ENCODE measurements around the gene CALCOCO2. TPM values are rescaled to one million over a fixed set of nuclear protein-coding genes. Genes with fewer than 3 reads are reported as not detected.
"Not testable (repeated sequence)": the region's sequence is repeated elsewhere in the genome, so short reads cannot be mapped to it uniquely, and the experiment has no call there.

The CALCOCO2 gene
- 8.1 and 11.0 TPM in 2 replicates for total RNA-seq (2014; rRNA removed; shearing (Covaris generic))

GRCh38 chr17:48830840-48831548 lies at the start of gene CALCOCO2:
TSS of gene CALCOCO2 (plus strand) at chr17:48831035. CDS start at chr17:48841708, 10,673 bp downstream.
- peak; percentile 99 for DNase-seq (ENCODE audit: low spot score)

GRCh38 chr17:48787828-48788227 lies 43.0 kb upstream of the CALCOCO2 start:
- no peak for DNase-seq (ENCODE audit: low spot score)

DNA sequence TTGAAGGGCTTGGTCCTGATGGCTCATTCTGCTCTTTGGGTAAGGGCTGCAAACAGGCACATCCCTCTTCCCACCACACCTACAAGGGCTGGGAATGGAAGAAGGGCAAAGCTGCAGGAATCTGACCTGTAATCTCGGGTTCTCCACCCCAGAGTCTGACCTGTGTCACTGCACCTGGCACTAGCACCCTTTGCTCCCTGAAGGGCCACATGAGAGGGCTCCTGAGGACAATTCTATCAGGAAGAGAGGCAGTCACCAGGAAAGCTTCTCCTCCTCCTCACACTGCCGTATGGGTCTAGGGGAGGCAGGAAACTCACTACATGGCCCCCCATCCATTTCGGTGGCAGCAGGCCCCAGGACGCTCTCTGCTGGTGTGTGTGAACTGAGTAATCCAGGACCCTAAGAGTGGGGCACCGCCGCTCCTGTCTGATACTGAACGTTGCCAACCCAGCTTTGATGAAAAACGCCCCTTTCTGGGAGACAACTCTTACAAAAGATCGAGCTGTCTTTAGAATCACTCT lies 40.2 kb upstream of the CALCOCO2 start:
- peak; percentile 19 for DNase-seq (ENCODE audit: low spot score)

DNA sequence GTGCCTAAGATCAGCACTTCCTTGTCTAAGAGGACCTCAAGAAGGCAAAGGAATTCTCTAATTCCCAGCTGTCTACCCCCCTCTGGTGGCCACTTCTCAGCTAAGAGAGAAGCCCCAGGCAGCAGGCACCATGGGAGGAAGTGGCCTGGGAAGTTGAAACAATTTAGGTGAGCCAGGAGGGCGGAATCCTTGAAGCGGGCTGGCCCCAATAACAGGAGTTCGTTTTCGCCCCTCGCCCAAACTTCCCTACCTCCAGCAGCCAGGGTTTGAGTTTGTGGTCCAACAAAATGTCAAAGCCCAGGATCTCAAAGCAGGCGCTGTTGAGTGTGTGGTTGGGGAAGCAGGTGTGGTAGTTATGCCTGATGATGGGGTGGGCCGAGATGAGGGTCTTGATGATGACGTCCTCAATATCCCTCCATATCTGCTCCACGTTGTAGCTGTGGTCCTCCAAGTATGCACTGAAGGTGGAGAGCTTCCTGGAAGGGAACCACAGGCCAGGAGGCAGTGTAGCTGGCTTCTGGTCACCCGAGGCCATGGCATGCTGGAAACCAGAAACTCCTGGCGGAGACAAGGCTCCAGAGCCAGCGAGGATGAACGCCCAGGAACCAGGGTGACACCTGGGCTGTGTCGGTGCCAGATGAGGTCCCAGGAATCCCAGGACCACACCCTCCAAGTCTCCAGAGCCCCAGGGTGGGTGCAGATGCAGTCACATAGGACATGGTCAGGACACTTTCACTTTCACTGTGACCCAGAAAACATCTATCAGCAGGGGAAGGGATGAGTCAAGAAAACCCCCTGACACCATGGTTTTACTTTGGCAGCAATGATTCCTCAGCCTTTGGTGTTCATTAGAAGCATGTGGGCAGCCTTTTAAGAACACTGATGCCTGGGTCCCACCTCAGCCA lies 39.5 kb upstream of the CALCOCO2 start:
- peak; percentile 96 for DNase-seq (ENCODE audit: low spot score)

DNA sequence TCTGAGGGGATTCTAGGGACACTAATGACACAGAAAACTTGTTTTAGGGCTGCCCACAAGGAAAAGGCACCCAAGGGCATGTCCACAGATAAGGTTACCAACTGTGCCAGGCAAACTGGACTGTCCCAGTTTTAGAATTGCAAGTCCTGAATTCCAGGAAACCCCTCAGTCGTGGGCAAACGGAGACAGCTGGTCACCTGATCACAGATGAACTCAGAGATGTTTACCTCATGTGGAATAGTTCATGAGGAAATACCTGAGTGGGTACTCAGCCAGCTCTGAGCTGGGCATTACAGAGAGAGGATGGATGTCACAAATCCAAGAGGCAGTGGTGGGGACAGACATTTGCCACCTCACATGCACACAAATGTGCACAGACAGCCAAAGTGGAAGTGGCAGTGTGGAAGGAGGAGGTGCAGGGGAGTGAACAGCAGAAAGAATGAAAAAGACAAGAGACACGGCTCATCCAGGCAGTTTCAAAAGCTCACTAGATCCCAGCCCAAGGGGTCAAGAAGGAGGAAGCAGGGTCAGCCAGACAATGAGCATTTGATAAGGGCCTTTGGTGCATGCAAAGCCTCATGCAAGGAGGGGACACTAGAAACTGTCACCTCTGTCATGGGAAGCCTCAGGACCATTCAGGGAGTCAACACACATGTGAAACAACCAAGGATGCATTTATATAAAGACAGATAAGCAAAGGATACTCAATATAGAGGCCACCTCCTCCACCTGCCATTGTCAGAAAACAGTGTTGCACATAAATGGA lies 38.6 kb upstream of the CALCOCO2 start:
- DNase-seq (ENCODE audit: low spot score), result no peak

GRCh38 chr17:48795444-48796162 lies 35.2 kb upstream of the CALCOCO2 start:
- peak; percentile 94 for DNase-seq (ENCODE audit: low spot score)

DNA sequence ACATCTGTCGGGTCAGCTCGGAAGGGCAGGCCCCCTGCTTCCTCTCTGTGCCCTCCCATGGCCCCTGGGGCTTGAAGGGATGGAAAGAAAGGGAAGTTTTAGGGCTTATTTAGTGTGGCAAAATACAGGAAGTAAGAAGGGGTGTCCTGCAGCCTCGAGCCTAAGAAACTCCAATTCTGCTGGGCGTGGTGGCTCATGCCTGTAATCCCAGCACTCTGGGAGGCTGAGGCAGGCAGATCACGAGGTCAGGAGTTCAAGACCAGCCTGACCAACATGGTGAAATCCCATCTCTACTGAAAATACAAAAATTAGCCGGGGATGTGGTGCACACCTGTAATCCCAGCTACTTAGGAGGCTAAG lies 34.7 kb upstream of the CALCOCO2 start:
- DNase-seq (ENCODE audit: low spot score), result not testable (repeated sequence)

GRCh38 chr17:48799069-48799723 lies 31.6 kb upstream of the CALCOCO2 start:
- DNase-seq (ENCODE audit: low spot score), result peak; percentile 87

GRCh38 chr17:48800626-48801217 lies 30.1 kb upstream of the CALCOCO2 start:
- DNase-seq (ENCODE audit: low spot score), result no peak

GRCh38 chr17:48804936-48805411 lies 25.9 kb upstream of the CALCOCO2 start:
- DNase-seq (ENCODE audit: low spot score), result peak; percentile 81

DNA sequence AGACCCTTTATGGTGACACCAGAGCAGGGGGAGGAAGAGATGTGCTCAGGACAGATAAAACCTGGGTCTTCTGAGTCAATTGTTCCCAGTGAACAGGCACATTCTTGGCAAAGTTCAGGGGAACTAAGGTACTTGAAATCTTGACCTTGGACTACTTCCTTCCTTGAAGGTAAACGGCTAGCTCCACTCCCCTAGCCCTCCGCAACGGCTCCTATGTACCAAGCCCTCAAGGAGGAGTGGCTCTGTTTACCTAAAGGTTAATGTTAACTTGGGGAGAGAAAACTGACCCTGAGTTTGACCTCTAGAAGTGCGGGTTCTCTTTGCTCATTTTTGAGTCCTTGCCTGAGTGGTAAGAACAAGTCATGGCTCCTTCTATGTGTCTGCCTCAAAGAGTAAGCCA lies 21.7 kb upstream of the CALCOCO2 start:
- DNase-seq (ENCODE audit: low spot score), result peak; percentile 38

- DNase-seq (ENCODE audit: low spot score), result no peak
These were observed 18.8 kb upstream of the CALCOCO2 start for GRCh38 chr17:48812001-48812400.

DNA sequence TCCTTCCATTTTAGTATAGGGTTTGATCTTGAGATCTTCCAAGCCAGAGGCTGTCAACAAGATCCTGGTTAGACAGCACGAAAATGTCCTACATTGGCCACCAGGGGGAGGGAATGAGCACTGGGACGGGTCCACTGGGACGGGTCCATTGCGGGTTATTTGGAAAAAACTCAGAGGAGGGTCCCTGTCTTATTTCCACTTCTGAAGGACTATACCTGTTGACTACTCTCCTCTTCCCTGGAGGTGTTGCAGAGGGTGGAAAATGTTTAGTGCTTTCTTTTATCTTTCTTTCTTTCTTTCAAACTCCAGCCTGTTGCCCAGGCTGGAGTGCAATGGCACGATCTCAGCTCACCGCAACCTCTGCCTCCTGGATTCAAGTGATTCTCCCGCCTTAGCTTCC lies 16.3 kb upstream of the CALCOCO2 start:
- peak; percentile 67 for DNase-seq (ENCODE audit: low spot score)

- DNase-seq (ENCODE audit: low spot score), result no peak
These were observed 15.5 kb upstream of the CALCOCO2 start for GRCh38 chr17:48815311-48815710.

DNA sequence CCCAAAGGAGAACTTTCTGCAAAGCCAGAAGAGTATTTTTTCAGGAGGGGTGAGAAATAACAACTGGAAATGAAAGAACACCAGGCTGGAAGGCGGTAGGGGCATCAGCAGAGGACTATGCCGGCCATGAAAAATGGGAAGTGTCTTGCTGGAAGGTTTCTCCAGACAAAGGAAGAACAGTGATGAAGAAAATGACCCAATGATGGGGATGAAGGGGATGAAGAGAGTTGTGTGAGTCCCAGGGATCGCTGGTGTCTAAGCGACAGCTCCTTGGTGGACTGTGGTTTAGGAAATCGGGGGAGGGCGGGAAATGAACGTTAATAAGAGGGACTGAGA lies 14.4 kb upstream of the CALCOCO2 start:
- DNase-seq (ENCODE audit: low spot score), result no peak

DNA sequence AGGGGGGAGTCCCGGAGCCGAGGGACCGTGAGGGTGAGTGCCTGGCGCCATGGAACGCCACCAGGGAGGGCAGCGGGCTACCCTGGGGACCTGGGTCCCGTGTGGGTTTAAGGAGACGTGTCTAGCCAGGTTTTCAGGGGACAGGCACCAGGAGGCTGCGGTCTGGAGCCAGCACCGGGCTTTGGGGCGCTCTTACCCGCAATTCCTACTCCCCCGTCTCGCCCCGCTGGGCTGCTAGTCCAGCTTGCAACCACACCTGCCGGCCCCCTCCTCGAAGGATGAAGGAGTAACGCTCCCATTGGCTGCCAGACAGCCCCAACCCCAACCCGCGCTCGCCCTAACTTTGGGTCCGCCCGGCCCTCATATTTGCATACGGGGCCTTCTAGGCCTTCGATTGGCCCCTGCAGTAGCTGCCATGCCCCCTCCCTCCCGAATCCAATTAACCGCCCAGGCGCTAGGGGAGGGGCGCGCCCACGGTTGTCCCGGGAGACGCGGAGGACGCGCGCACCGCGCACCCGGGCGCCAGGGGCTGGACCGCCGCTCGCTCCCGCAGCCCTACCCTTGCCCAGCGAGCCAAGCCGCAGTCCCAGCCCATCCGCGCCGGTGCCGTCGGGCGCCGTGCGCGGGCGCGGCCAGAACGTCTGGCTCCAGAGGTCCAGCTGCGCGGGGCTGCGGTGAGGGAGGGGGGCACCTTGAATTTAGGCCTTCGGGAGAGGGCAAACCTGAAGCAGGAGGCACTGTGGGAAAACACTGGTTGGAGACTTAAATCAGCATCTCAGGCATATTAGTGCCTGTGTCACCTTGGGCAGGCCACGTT lies 13.9 kb upstream of the CALCOCO2 start, which contains the start of gene TTLL6:
TTLL6 (minus strand) TSS at position 456 of the 817 bp plus-strand sequence; CDS start at position 299, 157 bp downstream.
- peak; percentile 73 for DNase-seq (ENCODE audit: low spot score)

DNA sequence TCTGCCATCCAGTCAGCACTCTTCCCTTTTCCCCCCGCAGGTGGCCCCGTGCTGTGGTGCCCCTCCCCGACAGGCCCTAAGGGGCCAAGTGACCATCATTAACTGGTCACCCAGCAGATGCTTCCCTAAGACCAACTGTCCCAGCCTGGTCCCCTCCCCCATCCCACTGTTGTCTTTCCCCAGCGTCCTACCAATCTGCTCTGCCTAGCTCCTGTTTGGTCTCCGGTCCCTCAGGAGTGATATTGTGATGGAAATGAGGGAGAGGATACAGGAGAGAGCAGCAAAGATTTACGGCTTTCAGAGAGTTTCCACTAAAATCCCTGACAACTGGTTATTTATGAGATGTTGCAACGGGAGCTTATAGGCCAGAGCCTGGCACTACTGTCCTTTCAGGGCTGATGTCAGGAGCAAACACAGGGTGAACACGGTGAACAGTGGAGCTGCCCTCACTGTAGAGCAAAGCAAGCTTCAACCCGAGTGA lies 12.4 kb upstream of the CALCOCO2 start:
- DNase-seq (ENCODE audit: low spot score), result no peak

DNA sequence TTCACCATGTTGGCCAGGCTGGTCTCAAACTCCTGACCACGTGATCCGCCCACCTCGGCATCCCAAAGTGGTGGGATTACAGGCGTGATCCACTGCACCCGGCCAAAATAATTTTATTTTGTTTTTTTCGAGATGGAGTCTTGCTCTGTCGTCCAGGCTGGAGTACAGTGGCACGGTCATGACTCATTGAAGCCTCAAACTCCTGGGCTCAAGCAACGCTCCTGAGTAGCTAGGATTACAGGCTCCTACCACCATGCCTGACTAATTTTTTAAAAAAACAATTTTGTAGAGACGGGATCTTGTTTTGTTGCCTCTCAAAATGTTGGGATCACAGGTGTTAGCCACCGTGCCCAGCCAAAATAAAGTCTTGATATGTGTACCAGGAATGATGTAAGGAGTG lies 11.4 kb upstream of the CALCOCO2 start:
- DNase-seq (ENCODE audit: low spot score), result no peak

GRCh38 chr17:48820936-48821335 lies 9.9 kb upstream of the CALCOCO2 start:
- DNase-seq (ENCODE audit: low spot score), result not testable (repeated sequence)
